Keratinocyte (primary cell): ENCODE data around the gene MBNL2. TPM values are rescaled to one million over a fixed set of nuclear protein-coding genes. Genes with fewer than 3 reads are reported as not detected.

Source experiments
- DNase-seq: peaks from one replicate; pipeline ENCODE4 v3.0.0-alpha.2; 2011; ENCODE audit warnings: low read depth, missing footprints, low spot score
- FAIRE-seq: peaks from 2 replicates; lab custom pipeline; 2011; peaks lifted over from hg19 to GRCh38; lab: Jason Lieb, UNC
- H2AFZ ChIP-seq: 2 replicates; pipeline ENCODE4 v1.6.0; 2012; ENCODE audit warnings: low read length, control low read depth, inconsistent platforms; ENCODE audit not compliant: control insufficient read depth
- H3K27ac ChIP-seq: 2 replicates; pipeline ENCODE4 v1.5.1; 2011; ENCODE audit warnings: low read length; ENCODE audit not compliant: control insufficient read depth, insufficient read depth
- H3K27me3 ChIP-seq: 3 replicates; pipeline ENCODE4 v1.6.0; 2011; ENCODE audit warnings: low read length; ENCODE audit not compliant: control insufficient read depth, insufficient read depth; ENCODE audit errors: extremely low read depth
- H3K36me3 ChIP-seq, 2 experiments: 2 replicates in 1 of 2; 3 replicates in 1 of 2; pipeline ENCODE4 v1.5.1; 2011; ENCODE audit warnings: low read length in 2 of 2, mild to moderate bottlenecking in 1 of 2; ENCODE audit not compliant: control insufficient read depth in 2 of 2, insufficient read depth in 2 of 2; ENCODE audit errors: extremely low read depth in 1 of 2
- H3K4me1 ChIP-seq: 3 replicates; pipeline ENCODE4 v1.5.1; 2011; ENCODE audit warnings: low read length; ENCODE audit not compliant: control insufficient read depth, insufficient read depth; ENCODE audit errors: extremely low read depth
- H3K4me2 ChIP-seq: 3 replicates; pipeline ENCODE4 v1.6.0; 2011; ENCODE audit warnings: low read depth, low read length; ENCODE audit not compliant: control insufficient read depth, insufficient read depth; ENCODE audit errors: extremely low read depth
- H3K4me3 ChIP-seq, 3 experiments: fragments of 200-600 bp in 1 of 3; sonication (generic) in 1 of 3; 2 replicates in 2 of 3; 3 replicates in 1 of 3; pipeline ENCODE4 v1.5.1; 2011 to 2016; ENCODE audit warnings: low read length in 3 of 3, mild to moderate bottlenecking in 3 of 3, control low read depth in 2 of 3, inconsistent platforms in 1 of 3, low read depth in 1 of 3, mixed read lengths in 1 of 3, mixed run types in 1 of 3, moderate library complexity in 1 of 3; ENCODE audit not compliant: control insufficient read depth in 2 of 3, insufficient read depth in 2 of 3; ENCODE audit errors: extremely low read depth in 1 of 3
- H3K79me2 ChIP-seq: 2 replicates; pipeline ENCODE4 v1.6.0; 2012; ENCODE audit warnings: low read length; ENCODE audit not compliant: control insufficient read depth, insufficient read depth
- H3K9ac ChIP-seq: 3 replicates; pipeline ENCODE4 v1.6.0; 2011; ENCODE audit warnings: low read length; ENCODE audit not compliant: control insufficient read depth, insufficient read depth; ENCODE audit errors: extremely low read depth
- H3K9me1 ChIP-seq: 3 replicates; pipeline ENCODE4 v1.6.0; 2011; ENCODE audit warnings: low read length; ENCODE audit not compliant: control insufficient read depth, insufficient read depth; ENCODE audit errors: extremely low read depth
- H3K9me3 ChIP-seq: 2 replicates; pipeline ENCODE4 v1.5.1; 2012; ENCODE audit warnings: low read depth, low read length; ENCODE audit not compliant: control insufficient read depth
- H4K20me1 ChIP-seq: 3 replicates; pipeline ENCODE4 v1.6.0; 2011; ENCODE audit warnings: low read length; ENCODE audit not compliant: control insufficient read depth, insufficient read depth; ENCODE audit errors: extremely low read depth
- EZH2 ChIP-seq: IDR thresholded peaks from one replicate; pipeline ENCODE4 v1.6.1; 2012; ENCODE audit warnings: inconsistent platforms, mild to moderate bottlenecking, low read length, moderate library complexity
- dilution Hi-C: fragments of 300-500 bp; cut with MboI; formaldehyde crosslinking; loops from one replicate; pipeline ENCODE4 v1.7.0; 2020; ENCODE audit warnings: low sequenced_read_pairs; ENCODE audit not compliant: extremely low pct_ligation_motif_present
- polyA plus RNA-seq, 5 experiments: library from polyadenylated mRNA; depleted of rRNA in 3 of 5; stranded (reverse) in 3 of 5; stranded (forward) in 1 of 5; unstranded in 1 of 5; fragments of >200 nt; gene quantifications; 1 replicate in 1 of 5; 2 replicates in 3 of 5; 3 replicates in 1 of 5; pipeline versions ENCODE4 v1.2.1 to v1.2.3, GENCODE V29; 2011 to 2012; ENCODE audit warnings: missing spikeins in 2 of 5, low read depth in 1 of 5, low replicate concordance in 1 of 5
- TF ChIP-seq, protein P1 (sequence below), 3 experiments: IDR thresholded peaks in 1 of 3; conservative IDR thresholded peaks in 1 of 3; optimal IDR thresholded peaks in 1 of 3; 2 replicates in 2 of 3; 3 replicates in 1 of 3; pipeline versions ENCODE3 to v1.5.1; 2011; ENCODE audit warnings: low read length in 3 of 3, mild to moderate bottlenecking in 3 of 3, moderate library complexity in 2 of 3, control low read depth in 1 of 3, inconsistent platforms in 1 of 3; ENCODE audit not compliant: insufficient read depth in 2 of 3; ENCODE audit errors: extremely low read depth in 1 of 3

MBNL2 gene
- polyA plus RNA-seq, 1 donor (not counting 4 experiments of a cell fraction or from before 2014, with no cell fraction given) = 28.4 TPM

DNA sequence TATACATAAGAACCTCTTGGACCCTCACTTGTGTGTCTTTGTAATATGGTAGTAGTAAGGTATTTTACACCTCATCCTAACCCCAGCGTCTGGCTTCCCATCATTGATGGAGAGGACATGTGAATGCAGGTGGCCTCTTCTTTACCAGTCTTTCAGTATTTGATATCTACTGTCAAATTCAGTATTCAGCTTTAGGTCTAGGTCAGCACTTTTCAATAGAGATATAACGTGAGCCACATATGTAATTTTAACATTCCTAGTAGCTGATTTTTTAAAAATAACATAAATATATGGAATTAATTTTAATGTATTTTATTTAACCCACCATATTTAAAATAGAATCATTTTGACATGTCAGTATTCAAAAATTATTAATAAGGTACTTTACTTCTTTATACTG, 214.7 kb downstream of the MBNL2 start:
- Histone ChIP-seq H2AFZ (no peak overlapping the region), H3K9me3 (no peaks in the 10 kb centered on the region), H3K9me1 (peaks cover 3% of the 10 kb centered on the region), H3K4me2 (no peak overlapping the region), H3K4me1 (peaks cover 7% of the 10 kb centered on the region), H4K20me1 (no peaks in the 10 kb centered on the region), H3K79me2 (peaks cover 47% of the 10 kb centered on the region), H3K36me3 (peaks cover 0 to 2% of the 10 kb centered on the region in 2 experiments), H3K27ac (no peak overlapping the region), H3K9ac (no peak overlapping the region), H3K4me3 (no peak overlapping the region), H3K27me3 (no peaks in the 10 kb centered on the region)
- FAIRE-seq (no peak), DNase-seq (no peak)
- dilution Hi-C loops = no loop called here
- TF ChIP-seq EZH2 = no peak
- TF ChIP-seq, protein P1, sequence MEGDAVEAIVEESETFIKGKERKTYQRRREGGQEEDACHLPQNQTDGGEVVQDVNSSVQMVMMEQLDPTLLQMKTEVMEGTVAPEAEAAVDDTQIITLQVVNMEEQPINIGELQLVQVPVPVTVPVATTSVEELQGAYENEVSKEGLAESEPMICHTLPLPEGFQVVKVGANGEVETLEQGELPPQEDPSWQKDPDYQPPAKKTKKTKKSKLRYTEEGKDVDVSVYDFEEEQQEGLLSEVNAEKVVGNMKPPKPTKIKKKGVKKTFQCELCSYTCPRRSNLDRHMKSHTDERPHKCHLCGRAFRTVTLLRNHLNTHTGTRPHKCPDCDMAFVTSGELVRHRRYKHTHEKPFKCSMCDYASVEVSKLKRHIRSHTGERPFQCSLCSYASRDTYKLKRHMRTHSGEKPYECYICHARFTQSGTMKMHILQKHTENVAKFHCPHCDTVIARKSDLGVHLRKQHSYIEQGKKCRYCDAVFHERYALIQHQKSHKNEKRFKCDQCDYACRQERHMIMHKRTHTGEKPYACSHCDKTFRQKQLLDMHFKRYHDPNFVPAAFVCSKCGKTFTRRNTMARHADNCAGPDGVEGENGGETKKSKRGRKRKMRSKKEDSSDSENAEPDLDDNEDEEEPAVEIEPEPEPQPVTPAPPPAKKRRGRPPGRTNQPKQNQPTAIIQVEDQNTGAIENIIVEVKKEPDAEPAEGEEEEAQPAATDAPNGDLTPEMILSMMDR (optimal IDR thresholded peaks at IDR 0.05 in 1 of 3, IDR thresholded peaks at IDR 0.05 in 1 of 3, conservative IDR thresholded peaks at IDR 0.05 in 1 of 3; ENCODE audit: extremely low read depth in 1 of 3, insufficient read depth in 2 of 3, low read length in 3 of 3) = no peak

DNA sequence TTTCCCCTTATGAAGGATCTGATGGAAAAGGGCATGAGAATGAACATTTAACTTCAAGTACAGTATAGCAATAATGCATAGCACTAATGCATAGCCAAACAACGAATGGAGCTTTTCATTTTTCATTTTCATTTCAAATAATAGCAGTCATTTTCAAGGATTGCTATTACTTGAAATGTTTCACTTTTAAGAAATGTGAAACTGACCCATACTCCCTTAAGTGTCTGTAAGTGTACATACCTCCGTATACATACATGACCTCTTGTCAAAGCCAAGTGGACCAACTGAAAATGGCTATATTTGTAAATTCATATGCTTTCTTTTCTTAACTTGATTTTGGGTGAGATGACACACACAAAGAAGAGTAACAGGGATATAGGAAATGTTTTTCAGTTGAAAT, 215.6 kb downstream of the MBNL2 start:
- Histone ChIP-seq H3K36me3 (peaks cover 0 to 2% of the 10 kb centered on the region in 2 experiments), H4K20me1 (no peaks in the 10 kb centered on the region), H2AFZ (no peak overlapping the region), H3K27ac (no peak overlapping the region), H3K4me3 (no peak overlapping the region), H3K9ac (no peak overlapping the region), H3K4me2 (no peak overlapping the region), H3K27me3 (no peaks in the 10 kb centered on the region), H3K9me3 (no peaks in the 10 kb centered on the region), H3K9me1 (peaks cover 3% of the 10 kb centered on the region), H3K79me2 (peaks cover 47% of the 10 kb centered on the region), H3K4me1 (peaks cover 3% of the 10 kb centered on the region)
- dilution Hi-C loops = no loop called here
- no peak for DNase-seq
- TF ChIP-seq EZH2 = no peak
- TF ChIP-seq, protein P1 (optimal IDR thresholded peaks at IDR 0.05 in 1 of 3, IDR thresholded peaks at IDR 0.05 in 1 of 3, conservative IDR thresholded peaks at IDR 0.05 in 1 of 3; ENCODE audit: extremely low read depth in 1 of 3, insufficient read depth in 2 of 3, low read length in 3 of 3) = no peak
- no peak for FAIRE-seq
